Tibial nerve (tissue), 3 donors: Measurements from ENCODE around the gene LRPAP1.

Experiments used
- CTCF ChIP-seq, 5 experiments: fragments of 200-600 bp in 3 of 5; fragments of 450-650 bp in 2 of 5; sonication (generic) in 3 of 5; IDR thresholded peaks; one replicate each; pipeline ENCODE4 v1.5.1; 2016 to 2019; ENCODE audit warnings: antibody characterized with exemption in 5 of 5, mild to moderate bottlenecking in 3 of 5, moderate library complexity in 2 of 5
- POLR2A ChIP-seq, 2 donors: fragments of 450-650 bp; IDR thresholded peaks; one replicate each; pipeline ENCODE4 v1.6.1; 2017; ENCODE audit warnings: antibody characterized with exemption in 2 of 2, mild to moderate bottlenecking in 2 of 2, moderate library complexity in 2 of 2

- no peak for TF ChIP-seq CTCF (IDR thresholded peaks at IDR 0.05)
- TF ChIP-seq POLR2A (IDR thresholded peaks at IDR 0.05), result no peak
Measured at GRCh38 chr4:3572363-3572762, 40.1 kb upstream of the LRPAP1 start.
